ENCODE measurements around the gene UST. TPM values are rescaled to one million over a fixed set of nuclear protein-coding genes. Genes with fewer than 3 reads are reported as not detected.
"Not testable (repeated sequence)": the region's sequence is repeated elsewhere in the genome, so short reads cannot be mapped to it uniquely, and the experiment has no call there.

UST gene
- total RNA-seq, 1 donor from 2014 or later = 5.2 TPM

DNA sequence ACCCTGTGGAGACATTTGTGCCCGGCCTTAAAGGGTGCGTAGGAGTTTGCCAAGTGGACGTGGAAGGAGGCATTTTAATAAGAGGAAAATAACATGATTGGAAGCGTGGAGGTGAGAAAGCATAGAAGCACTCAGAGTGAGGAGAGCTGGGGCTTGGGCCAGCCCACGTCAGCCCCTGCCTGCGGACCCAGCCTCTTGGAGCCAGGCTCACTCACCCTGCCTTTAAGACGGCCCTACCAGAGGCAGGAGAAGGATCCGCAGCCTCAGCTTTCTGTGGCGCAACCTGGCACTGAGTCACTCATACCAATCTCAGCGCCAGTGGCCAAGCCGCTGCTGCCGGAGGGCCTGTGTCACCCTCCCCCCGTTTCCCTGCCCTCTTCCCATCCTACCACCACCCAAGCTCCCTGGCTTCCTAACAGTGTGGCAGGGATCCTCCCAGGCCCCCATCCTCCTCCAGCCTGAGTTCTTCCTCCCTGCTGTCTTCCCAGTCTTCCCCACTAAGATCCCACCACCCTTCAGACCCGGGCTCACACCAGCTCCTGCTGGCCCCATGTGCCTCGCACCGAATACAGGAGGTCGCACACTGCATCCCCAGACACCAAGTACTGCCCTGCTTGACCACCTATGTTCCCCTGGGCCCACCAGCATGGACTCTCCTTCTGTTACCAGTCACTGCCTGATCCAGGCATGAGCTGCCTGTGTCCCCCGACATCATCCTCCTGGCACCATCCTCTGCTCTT is 285.2 kb downstream of the UST start:
- Histone ChIP-seq H3K27me3 (ENCODE audit: control insufficient read depth, insufficient read depth, low read length) (no peaks in the 10 kb centered on the region), H3K36me3 (ENCODE audit: control insufficient read depth, insufficient read depth, low read length) (no peaks in the 10 kb centered on the region), H3K4me3 (ENCODE audit: low read depth, low read length) (no peak overlapping the region)
- DNase-seq (ENCODE audit: low read depth) = no peak
- TF ChIP-seq, protein P1, sequence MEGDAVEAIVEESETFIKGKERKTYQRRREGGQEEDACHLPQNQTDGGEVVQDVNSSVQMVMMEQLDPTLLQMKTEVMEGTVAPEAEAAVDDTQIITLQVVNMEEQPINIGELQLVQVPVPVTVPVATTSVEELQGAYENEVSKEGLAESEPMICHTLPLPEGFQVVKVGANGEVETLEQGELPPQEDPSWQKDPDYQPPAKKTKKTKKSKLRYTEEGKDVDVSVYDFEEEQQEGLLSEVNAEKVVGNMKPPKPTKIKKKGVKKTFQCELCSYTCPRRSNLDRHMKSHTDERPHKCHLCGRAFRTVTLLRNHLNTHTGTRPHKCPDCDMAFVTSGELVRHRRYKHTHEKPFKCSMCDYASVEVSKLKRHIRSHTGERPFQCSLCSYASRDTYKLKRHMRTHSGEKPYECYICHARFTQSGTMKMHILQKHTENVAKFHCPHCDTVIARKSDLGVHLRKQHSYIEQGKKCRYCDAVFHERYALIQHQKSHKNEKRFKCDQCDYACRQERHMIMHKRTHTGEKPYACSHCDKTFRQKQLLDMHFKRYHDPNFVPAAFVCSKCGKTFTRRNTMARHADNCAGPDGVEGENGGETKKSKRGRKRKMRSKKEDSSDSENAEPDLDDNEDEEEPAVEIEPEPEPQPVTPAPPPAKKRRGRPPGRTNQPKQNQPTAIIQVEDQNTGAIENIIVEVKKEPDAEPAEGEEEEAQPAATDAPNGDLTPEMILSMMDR (IDR thresholded peaks at IDR 0.05; ENCODE audit: insufficient read depth, low read length, poor library complexity, severe bottlenecking) = no peak

DNA sequence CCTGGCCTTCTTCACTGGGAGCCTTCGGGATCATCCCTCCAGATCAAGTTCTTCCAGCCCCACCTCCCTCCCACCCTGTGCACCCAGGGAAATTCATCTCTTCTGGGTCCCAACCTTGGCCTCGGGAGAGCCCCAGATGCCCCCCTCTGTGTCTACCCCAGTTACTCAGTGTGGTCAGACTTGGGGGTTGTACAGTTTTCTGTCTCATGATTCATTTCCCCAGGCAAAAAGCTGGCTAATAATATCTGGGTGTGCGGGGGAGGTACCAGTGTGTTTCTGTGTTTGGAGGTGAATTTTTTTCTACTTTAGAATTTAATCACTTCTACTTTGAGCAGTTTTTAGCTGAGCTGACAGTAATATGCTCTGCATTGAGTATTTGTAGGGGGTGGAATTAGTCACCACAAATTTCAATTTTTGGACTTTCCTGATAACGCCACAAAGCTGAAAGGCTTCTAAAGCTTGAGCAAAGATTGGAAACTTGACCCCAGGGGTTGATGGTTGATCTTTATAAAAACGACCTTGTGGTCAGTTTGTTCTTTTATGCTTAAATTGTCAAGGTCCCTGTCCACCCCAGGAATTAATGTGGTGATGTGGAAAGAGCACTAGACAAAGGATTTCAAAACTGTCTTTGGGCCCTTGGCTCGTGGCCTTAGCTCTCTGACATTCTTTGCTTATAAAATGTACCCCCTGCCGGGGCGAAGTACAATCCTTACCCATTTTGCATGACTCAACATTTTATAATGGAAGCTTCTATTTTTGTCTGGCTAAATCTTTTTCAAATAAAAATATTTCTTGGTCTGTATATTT is 286.0 kb downstream of the UST start:
- no peak overlapping the region for H3K4me3 ChIP-seq (ENCODE audit: low read depth, low read length)
- TF ChIP-seq, protein P1 (IDR thresholded peaks at IDR 0.05; ENCODE audit: insufficient read depth, low read length, poor library complexity, severe bottlenecking) = no peak
- DNase-seq (ENCODE audit: low read depth) = no peak

DNA sequence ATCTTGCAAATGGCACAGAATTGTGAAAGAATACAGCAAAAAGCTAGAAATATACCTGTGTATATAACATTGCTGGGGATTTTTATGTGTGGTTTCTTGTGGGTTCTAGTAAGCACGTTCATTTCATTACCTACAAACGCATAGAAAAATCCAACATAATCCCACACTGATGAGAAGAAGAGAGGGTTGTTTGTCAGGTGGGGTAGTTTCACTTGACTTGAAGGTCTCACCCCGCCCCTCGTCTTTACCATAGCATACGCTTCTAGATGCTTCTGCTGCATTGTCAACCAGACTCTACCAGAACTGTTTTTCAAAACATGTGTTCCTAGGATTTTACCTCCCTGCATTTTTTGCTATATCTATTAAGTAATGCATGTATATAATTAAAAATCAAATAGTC is 286.6 kb downstream of the UST start:
- no peak for DNase-seq (ENCODE audit: low read depth)
- H3K27me3 ChIP-seq (ENCODE audit: control insufficient read depth, insufficient read depth, low read length) = no peaks in the 10 kb centered on the region
- H3K4me3 ChIP-seq (ENCODE audit: low read depth, low read length) = no peak overlapping the region
- no peaks in the 10 kb centered on the region for H3K36me3 ChIP-seq (ENCODE audit: control insufficient read depth, insufficient read depth, low read length)
- TF ChIP-seq, protein P1 (IDR thresholded peaks at IDR 0.05; ENCODE audit: insufficient read depth, low read length, poor library complexity, severe bottlenecking) = no peak

More for the DNA sequence above, 286.0 kb downstream of the UST start:
- Histone ChIP-seq H3K27me3 (ENCODE audit: control insufficient read depth, insufficient read depth, low read length) (no peaks in the 10 kb centered on the region), H3K36me3 (ENCODE audit: control insufficient read depth, insufficient read depth, low read length) (no peaks in the 10 kb centered on the region)

DNA sequence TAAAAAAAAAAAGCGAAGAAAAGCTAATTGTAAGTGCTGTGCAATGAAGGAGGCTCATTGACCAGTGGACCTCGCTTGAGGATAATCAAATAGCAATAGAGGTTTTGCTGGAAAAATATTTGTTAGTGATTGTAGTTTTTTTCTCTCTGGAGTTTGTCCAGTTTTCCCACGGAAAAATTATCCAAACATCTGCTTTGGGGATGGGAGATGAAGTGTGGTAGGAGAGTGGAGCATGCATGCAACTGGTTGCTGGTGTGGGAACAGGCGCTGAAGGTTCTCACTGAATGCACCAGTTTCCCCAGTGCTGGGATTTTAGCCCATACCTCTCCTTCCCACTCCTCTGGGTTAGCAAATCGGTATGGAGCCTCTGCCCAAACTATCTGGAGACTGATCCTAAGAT is 288.9 kb downstream of the UST start:
- Histone ChIP-seq H3K36me3 (ENCODE audit: control insufficient read depth, insufficient read depth, low read length) (no peaks in the 10 kb centered on the region), H3K4me3 (ENCODE audit: low read depth, low read length) (no peak overlapping the region), H3K27me3 (ENCODE audit: control insufficient read depth, insufficient read depth, low read length) (no peaks in the 10 kb centered on the region)
- no peak for DNase-seq (ENCODE audit: low read depth)
- TF ChIP-seq, protein P1 (IDR thresholded peaks at IDR 0.05; ENCODE audit: insufficient read depth, low read length, poor library complexity, severe bottlenecking) = no peak

DNA sequence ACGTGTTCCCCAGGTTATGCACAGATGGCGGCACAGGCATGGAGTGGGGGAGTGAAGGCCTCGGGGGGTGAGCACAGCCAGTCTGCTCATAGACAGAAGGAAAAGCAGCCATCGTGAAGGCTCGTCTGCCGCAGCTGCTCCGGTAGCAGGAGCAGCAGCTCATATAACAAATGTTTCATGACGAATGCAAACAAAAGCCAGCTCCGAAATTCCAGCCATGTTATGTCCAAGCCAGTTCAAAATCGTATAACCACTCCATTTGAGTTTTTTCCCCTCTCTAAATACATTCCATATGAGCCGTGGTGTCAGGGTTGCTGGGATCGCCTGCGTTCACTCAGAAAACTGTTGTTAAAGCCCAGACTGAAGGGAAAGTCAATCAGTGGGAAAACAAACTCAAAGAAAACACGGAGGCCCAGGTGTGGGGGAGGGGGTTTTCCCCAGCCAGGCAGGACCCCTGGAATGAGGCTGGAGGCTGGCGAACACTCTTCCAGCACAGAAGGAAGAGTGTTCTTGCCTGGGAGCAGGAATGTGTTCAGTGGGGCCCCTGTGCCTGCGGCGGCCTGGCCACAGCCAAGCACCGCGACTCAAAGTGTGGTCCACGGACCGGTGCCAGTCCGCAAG is 290.3 kb downstream of the UST start:
- Histone ChIP-seq H3K27me3 (ENCODE audit: control insufficient read depth, insufficient read depth, low read length) (no peaks in the 10 kb centered on the region), H3K4me3 (ENCODE audit: low read depth, low read length) (no peak overlapping the region), H3K36me3 (ENCODE audit: control insufficient read depth, insufficient read depth, low read length) (no peaks in the 10 kb centered on the region)
- TF ChIP-seq, protein P1 (IDR thresholded peaks at IDR 0.05; ENCODE audit: insufficient read depth, low read length, poor library complexity, severe bottlenecking) = no peak
- DNase-seq (ENCODE audit: low read depth) = no peak

DNA sequence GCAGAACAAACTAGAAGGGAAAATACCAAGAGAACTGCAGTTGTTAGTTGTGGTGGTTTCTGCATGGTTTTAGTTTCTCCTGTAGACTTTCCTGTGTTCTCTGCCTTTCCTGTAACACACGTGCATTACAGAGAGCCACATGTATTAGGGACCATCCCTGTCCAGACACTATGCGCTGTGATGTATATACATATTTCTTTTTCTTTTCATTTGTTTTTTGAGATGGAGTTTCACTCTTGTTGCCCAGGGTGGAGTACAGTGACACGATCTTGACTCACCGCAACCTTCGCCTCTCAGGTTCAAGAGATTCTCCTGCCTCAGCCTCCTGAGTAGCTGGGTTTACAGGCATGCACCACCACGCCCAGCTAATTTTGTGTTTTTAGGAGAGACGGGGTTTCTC is 292.2 kb downstream of the UST start:
- H3K27me3 ChIP-seq (ENCODE audit: control insufficient read depth, insufficient read depth, low read length); H3K36me3 ChIP-seq (ENCODE audit: control insufficient read depth, insufficient read depth, low read length); DNase-seq (ENCODE audit: low read depth); H3K4me3 ChIP-seq (ENCODE audit: low read depth, low read length): not testable (repeated sequence)
